ENCODE measurements around the gene KCNJ1. TPM values are rescaled to one million over a fixed set of nuclear protein-coding genes. Genes with fewer than 3 reads are reported as not detected.

KCNJ1 gene
- total RNA-seq, 1 experiment from 2014 or later, result not detected

- no peak for DNase-seq (ENCODE audit: low read depth)
Observed at GRCh38 chr11:128901653-128902514, 34.8 kb upstream of the KCNJ1 start.

GRCh38 chr11:128900468-128900867, 33.4 kb upstream of the KCNJ1 start:
- DNase-seq (ENCODE audit: low read depth), result no peak

GRCh38 chr11:128898580-128899344, 31.7 kb upstream of the KCNJ1 start:
- no peak for DNase-seq (ENCODE audit: low read depth)

- no peak for DNase-seq (ENCODE audit: low read depth)
Observed at GRCh38 chr11:128897826-128898225, 30.7 kb upstream of the KCNJ1 start.

- DNase-seq (ENCODE audit: low read depth), result no peak
Observed at GRCh38 chr11:128896356-128896755, 29.3 kb upstream of the KCNJ1 start.

GRCh38 chr11:128895526-128895925, 28.4 kb upstream of the KCNJ1 start:
- no peak for DNase-seq (ENCODE audit: low read depth)

- no peak for DNase-seq (ENCODE audit: low read depth)
Observed at GRCh38 chr11:128894685-128895084, 27.6 kb upstream of the KCNJ1 start.

- no peak for DNase-seq (ENCODE audit: low read depth)
Observed at GRCh38 chr11:128894286-128894681, 27.2 kb upstream of the KCNJ1 start.

GRCh38 chr11:128893578-128894285, 26.6 kb upstream of the KCNJ1 start:
- no peak for DNase-seq (ENCODE audit: low read depth)

- no peak for DNase-seq (ENCODE audit: low read depth)
Observed at GRCh38 chr11:128892866-128893565, 25.9 kb upstream of the KCNJ1 start.

- DNase-seq (ENCODE audit: low read depth), result no peak
Observed at GRCh38 chr11:128891913-128892398, 24.9 kb upstream of the KCNJ1 start.

GRCh38 chr11:128890543-128891368, 23.7 kb upstream of the KCNJ1 start, which contains the start of gene KCNJ5:
Gene KCNJ5 (plus strand): TSS chr11:128891356. CDS start chr11:128911274, 19,918 bp downstream.
- peak; percentile 42 for DNase-seq (ENCODE audit: low read depth)

- no peak for DNase-seq (ENCODE audit: low read depth)
Observed at GRCh38 chr11:128890216-128890542, 23.1 kb upstream of the KCNJ1 start.

- no peak for DNase-seq (ENCODE audit: low read depth)
Observed at GRCh38 chr11:128889657-128890213, 22.6 kb upstream of the KCNJ1 start.

- DNase-seq (ENCODE audit: low read depth), result no peak
Observed at GRCh38 chr11:128888034-128888985, 21.2 kb upstream of the KCNJ1 start.

GRCh38 chr11:128886406-128887124, 19.5 kb upstream of the KCNJ1 start:
- no peak for DNase-seq (ENCODE audit: low read depth)

GRCh38 chr11:128884703-128885338, 17.7 kb upstream of the KCNJ1 start:
- DNase-seq (ENCODE audit: low read depth), result peak; percentile 54

GRCh38 chr11:128884054-128884453, 17.0 kb upstream of the KCNJ1 start:
- DNase-seq (ENCODE audit: low read depth), result no peak
